ENCODE data around the gene CR2.

DNA sequence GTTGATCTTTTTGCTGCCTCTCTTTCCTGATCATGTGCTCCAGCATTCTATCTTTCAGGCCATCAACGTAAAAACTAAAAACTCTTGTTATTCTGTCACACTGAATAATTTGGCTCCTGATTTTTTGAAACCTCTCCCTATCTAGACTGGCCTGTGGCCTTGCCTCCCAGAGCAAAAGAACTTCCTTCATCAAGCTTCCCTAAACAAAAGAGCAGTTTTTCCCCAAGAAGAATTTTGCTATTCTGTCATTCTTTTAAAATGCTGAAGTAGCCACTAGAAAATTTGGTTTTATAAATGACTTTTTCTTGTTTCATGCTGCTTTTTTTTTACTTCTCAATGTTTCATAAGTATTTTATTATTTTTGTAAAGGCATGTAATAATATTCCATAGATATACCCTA lies 37.1 kb upstream of the CR2 start:
- TF ChIP-seq, protein P1, sequence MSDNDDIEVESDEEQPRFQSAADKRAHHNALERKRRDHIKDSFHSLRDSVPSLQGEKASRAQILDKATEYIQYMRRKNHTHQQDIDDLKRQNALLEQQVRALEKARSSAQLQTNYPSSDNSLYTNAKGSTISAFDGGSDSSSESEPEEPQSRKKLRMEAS (IDR thresholded peaks at IDR 0.05; ENCODE audit: low read depth) = no peak
- TF ChIP-seq, protein P2, sequence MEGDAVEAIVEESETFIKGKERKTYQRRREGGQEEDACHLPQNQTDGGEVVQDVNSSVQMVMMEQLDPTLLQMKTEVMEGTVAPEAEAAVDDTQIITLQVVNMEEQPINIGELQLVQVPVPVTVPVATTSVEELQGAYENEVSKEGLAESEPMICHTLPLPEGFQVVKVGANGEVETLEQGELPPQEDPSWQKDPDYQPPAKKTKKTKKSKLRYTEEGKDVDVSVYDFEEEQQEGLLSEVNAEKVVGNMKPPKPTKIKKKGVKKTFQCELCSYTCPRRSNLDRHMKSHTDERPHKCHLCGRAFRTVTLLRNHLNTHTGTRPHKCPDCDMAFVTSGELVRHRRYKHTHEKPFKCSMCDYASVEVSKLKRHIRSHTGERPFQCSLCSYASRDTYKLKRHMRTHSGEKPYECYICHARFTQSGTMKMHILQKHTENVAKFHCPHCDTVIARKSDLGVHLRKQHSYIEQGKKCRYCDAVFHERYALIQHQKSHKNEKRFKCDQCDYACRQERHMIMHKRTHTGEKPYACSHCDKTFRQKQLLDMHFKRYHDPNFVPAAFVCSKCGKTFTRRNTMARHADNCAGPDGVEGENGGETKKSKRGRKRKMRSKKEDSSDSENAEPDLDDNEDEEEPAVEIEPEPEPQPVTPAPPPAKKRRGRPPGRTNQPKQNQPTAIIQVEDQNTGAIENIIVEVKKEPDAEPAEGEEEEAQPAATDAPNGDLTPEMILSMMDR (IDR thresholded peaks at IDR 0.05) = no peak
- TF ChIP-seq, protein P3, sequence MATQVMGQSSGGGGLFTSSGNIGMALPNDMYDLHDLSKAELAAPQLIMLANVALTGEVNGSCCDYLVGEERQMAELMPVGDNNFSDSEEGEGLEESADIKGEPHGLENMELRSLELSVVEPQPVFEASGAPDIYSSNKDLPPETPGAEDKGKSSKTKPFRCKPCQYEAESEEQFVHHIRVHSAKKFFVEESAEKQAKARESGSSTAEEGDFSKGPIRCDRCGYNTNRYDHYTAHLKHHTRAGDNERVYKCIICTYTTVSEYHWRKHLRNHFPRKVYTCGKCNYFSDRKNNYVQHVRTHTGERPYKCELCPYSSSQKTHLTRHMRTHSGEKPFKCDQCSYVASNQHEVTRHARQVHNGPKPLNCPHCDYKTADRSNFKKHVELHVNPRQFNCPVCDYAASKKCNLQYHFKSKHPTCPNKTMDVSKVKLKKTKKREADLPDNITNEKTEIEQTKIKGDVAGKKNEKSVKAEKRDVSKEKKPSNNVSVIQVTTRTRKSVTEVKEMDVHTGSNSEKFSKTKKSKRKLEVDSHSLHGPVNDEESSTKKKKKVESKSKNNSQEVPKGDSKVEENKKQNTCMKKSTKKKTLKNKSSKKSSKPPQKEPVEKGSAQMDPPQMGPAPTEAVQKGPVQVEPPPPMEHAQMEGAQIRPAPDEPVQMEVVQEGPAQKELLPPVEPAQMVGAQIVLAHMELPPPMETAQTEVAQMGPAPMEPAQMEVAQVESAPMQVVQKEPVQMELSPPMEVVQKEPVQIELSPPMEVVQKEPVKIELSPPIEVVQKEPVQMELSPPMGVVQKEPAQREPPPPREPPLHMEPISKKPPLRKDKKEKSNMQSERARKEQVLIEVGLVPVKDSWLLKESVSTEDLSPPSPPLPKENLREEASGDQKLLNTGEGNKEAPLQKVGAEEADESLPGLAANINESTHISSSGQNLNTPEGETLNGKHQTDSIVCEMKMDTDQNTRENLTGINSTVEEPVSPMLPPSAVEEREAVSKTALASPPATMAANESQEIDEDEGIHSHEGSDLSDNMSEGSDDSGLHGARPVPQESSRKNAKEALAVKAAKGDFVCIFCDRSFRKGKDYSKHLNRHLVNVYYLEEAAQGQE (IDR thresholded peaks at IDR 0.05; ENCODE audit: low read depth, low read length) = no peak
- no peak for TF ChIP-seq ELF1 (IDR thresholded peaks at IDR 0.05)

Measured in SK-N-SH (cell line).